ENCODE measurements around the gene UBA3. TPM values are rescaled to one million over a fixed set of nuclear protein-coding genes. Genes with fewer than 3 reads are reported as not detected.
A peak's percentile ranks its signal among the peaks of the same experiment; 100 is the strongest.

Gene UBA3
- total RNA-seq, 1 donor from 2014 or later = 84.2 TPM

DNA sequence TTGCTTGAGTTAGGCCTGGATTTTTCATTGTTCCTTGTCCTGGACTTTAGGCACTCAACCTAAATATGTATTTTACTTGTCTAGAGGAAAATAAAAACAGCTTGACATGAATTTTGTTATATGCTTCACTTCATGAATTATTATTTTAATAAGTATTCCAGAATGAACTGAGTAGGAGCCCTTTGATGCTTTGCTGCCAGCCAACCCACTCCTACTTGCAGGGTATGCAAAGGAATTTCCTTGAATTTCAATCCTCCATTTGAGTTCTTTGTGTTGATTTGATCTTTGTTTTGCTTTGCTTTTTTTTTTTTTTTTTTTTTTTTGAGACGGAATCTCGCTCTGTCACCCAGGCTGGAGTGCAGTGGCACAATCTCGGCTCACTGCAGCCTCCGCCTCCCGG lies 16.1 kb upstream of the UBA3 start:
- TF ChIP-seq CTCF (IDR thresholded peaks at IDR 0.05; ENCODE audit: borderline replicate concordance) = no peak
- no peak overlapping the region for H3K4me3 ChIP-seq
- intact Hi-C loops (cut with micrococcal nuclease) = no loop called here
- H3K4me1 ChIP-seq = peaks cover 97% of the 10 kb centered on the region
- DNase-seq = no peak
- peaks cover 6% of the 10 kb centered on the region for H3K36me3 ChIP-seq
- no peaks in the 10 kb centered on the region for H3K27me3 ChIP-seq (ENCODE audit: low read depth)
- H3K27ac ChIP-seq (replicated peaks) = peak overlapping the region; percentile 80
- H3K9me3 ChIP-seq (replicated peaks) = no peaks in the 10 kb centered on the region

- Histone ChIP-seq H3K36me3 (peaks cover 13% of the 10 kb centered on the region), H3K27ac (replicated peaks) (peak overlapping the region; percentile 80), H3K4me1 (peaks cover 97% of the 10 kb centered on the region), H3K9me3 (replicated peaks) (no peaks in the 10 kb centered on the region), H3K27me3 (ENCODE audit: low read depth) (no peaks in the 10 kb centered on the region), H3K4me3 (no peak overlapping the region)
- DNase-seq = no peak
- no peak for TF ChIP-seq CTCF (IDR thresholded peaks at IDR 0.05; ENCODE audit: borderline replicate concordance)
- intact Hi-C loops (cut with micrococcal nuclease) = no loop called here
Observed at GRCh38 chr3:69095636-69096035, 15.5 kb upstream of the UBA3 start.

DNA sequence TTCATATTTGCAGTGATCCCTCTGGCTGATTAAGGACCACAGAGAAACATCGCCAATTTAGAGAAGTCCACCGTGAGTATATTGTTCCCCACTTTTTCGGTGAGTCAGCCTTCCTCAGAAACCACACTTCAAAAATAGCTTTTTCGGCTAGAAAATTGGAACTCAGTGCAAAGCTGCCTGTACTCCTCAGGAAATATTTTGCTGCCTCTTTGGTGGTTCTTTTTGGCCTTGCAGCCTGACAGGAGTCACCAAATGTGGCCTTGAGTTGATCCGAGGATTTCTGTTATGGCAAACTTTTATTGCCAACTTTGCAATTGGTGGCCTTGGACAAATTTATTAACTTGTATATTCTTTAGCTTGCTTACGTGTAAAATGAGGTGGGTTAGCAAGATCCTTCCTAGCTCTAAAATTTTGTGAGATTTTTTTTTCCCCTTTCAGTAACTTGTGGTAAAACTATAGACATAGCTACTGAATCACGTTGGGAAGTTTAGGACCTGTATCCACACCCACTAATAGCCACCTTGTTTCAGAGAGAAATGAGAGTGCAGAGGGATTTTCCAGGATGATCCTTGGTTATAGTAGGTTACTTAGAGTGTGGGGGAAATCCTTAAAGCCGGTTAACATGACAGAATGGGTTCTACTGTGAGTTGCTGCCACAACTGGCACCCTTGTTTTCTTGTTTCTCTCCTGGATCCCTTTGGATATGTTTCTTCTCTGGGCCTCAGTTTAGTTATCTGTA lies 14.5 kb upstream of the UBA3 start:
- Histone ChIP-seq H3K4me3 (peak overlapping the region; percentile 24), H3K27ac (replicated peaks) (peak overlapping the region; percentile 80), H3K4me1 (peaks cover 97% of the 10 kb centered on the region), H3K36me3 (peaks cover 14% of the 10 kb centered on the region), H3K9me3 (replicated peaks) (no peaks in the 10 kb centered on the region), H3K27me3 (ENCODE audit: low read depth) (no peaks in the 10 kb centered on the region)
- no peak for DNase-seq
- intact Hi-C loops (cut with micrococcal nuclease) = no loop called here
- TF ChIP-seq CTCF (IDR thresholded peaks at IDR 0.05; ENCODE audit: borderline replicate concordance) = no peak

DNA sequence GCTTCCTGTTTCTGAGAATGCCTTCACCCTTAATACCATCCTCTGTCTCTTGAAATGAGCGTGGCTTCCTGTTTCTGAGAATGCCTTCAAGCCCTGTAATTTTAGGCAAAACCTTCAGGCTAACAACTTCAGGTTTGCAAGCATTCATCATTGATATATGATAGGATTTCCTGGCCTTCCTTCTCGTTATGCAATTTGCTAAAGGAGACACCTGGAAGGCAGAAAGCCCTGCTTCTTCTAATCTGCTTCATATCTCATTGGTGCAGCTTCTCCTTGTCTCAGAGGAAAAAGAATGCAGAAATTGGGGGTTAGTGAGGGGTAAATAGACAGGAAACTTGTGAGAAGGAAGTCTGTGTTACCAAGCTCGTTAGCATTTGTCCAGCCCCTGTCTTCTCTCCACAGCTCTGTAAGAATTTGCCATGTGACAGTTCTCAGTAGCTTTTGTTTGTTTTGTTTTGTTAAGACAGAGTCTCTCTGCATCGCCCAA lies 11.9 kb upstream of the UBA3 start:
- TF ChIP-seq CTCF (IDR thresholded peaks at IDR 0.05; ENCODE audit: borderline replicate concordance) = no peak
- peaks cover 100% of the 10 kb centered on the region for H3K4me1 ChIP-seq
- peaks cover 14% of the 10 kb centered on the region for H3K36me3 ChIP-seq
- no peaks in the 10 kb centered on the region for H3K27me3 ChIP-seq (ENCODE audit: low read depth)
- H3K4me3 ChIP-seq = peak overlapping the region; percentile 12
- H3K9me3 ChIP-seq (replicated peaks) = no peaks in the 10 kb centered on the region
- no peak for DNase-seq
- peak overlapping the region; percentile 80 for H3K27ac ChIP-seq (replicated peaks)
- intact Hi-C loops (cut with micrococcal nuclease) = no loop called here

GRCh38 chr3:69091389-69092029 lies 11.3 kb upstream of the UBA3 start:
- Histone ChIP-seq H3K27ac (replicated peaks) (peak overlapping the region; percentile 80), H3K36me3 (peaks cover 14% of the 10 kb centered on the region), H3K4me3 (peak overlapping the region; percentile 12), H3K27me3 (ENCODE audit: low read depth) (no peaks in the 10 kb centered on the region), H3K9me3 (replicated peaks) (no peaks in the 10 kb centered on the region), H3K4me1 (peaks cover 100% of the 10 kb centered on the region)
- intact Hi-C loops (cut with micrococcal nuclease) = no loop called here
- no peak for DNase-seq
- TF ChIP-seq CTCF (IDR thresholded peaks at IDR 0.05; ENCODE audit: borderline replicate concordance) = no peak
